Effector CD8-positive, alpha-beta T cell (primary cell): ENCODE measurements around the gene C1GALT1C1L.
"Not testable (repeated sequence)": the region's sequence is repeated elsewhere in the genome, so short reads cannot be mapped to it uniquely, and the experiment has no call there.

ENCODE experiments used
- DNase-seq: peaks from one replicate; lab custom pipeline; 2025; lab: John Stamatoyannopoulos, UW

The C1GALT1C1L gene

GRCh38 chr2:43653506-43653905, 22.7 kb downstream of the C1GALT1C1L start:
- DNase-seq = no peak

GRCh38 chr2:43648994-43649701, 27.1 kb downstream of the C1GALT1C1L start:
- no peak for DNase-seq

DNA sequence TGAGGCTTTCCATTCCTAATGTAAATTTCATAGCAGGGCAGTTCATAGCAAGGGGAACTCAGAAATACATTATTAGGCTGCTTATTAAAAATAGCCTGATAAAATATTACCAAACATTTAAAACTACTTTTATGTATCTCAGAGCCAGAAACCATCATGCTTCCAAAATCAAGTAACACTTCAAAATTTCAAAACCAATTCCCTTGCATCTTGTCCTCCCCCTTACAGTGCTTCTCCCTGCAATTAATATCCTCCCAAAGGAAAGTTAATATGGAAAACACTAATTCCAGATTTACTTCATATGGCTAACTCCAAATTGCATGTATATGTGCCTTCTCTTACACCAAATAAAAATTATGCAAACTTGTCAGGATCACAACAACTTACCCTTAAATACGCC, 32.5 kb downstream of the C1GALT1C1L start:
- no peak for DNase-seq

- DNase-seq = no peak
These were observed 33.9 kb downstream of the C1GALT1C1L start for GRCh38 chr2:43642363-43642762.

DNA sequence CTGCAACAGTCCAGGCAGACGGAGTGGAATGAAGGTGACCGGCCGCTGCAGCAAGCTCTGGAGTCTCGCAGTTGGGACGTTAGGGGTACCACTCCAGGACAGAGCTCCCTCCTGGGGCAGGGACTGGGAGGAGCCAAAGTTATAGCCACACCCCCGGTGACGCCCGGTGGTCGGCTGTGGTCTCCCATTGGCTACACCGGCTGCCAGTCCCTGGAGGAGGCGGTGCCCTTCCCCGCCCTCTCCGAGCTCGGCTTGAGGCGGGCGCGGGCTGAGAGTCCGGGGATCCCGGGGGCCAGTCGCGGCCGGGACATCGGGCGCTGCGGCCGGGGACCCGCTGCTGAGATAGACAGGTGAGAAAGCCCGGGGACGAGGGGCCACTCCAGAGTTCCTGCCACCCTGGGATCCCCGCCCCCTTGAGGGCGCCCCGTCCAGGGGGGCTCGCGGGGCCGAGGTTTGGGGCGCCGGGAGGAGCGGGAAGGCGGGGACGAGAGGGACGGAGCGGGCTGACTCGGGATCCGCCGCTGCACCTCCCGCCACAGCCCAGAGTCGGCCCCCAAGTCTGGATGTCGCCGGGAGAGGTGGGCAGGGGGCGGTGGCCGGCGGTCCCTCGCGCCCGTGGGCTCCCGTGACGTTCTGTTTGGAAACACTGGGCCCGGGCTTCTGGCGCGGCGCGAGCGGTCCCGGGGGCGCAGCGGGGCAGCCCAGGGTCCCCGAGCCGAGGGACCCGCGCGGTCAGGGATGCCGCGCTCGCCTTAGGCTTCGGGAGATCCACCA, 39.0 kb downstream of the C1GALT1C1L start, which contains the start of gene PLEKHH2:
Gene PLEKHH2 (plus strand): TSS at position 231 of the 774 bp plus-strand sequence. CDS start 7,414 bp downstream, outside the sequence.
- DNase-seq = peak; percentile 79

DNA sequence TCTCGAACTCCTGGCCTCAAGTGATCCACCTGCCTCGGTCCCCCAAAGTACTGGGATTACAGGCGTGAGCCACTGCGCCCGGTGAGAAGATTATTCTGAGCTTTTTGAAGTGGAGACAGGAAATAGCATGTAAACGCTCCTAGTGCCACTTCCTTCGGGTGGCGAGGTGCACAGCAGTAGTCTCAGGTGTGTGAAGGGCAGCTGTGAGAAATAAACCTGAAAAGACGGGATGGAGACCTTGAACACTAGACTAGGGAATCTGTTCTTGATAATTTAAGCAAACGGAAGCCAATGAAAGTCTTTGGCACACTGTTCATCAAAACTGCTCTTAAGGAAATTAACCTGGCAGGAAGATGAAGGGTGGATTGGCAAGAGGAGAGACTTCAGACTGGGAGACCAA, 39.6 kb downstream of the C1GALT1C1L start:
- DNase-seq = no peak

- DNase-seq = not testable (repeated sequence)
These were observed 40.1 kb downstream of the C1GALT1C1L start for GRCh38 chr2:43636153-43636552.

GRCh38 chr2:43634604-43635306, 41.5 kb downstream of the C1GALT1C1L start:
- no peak for DNase-seq

- no peak for DNase-seq
These were observed 44.5 kb downstream of the C1GALT1C1L start for GRCh38 chr2:43631618-43632317.
